ENCODE data around the gene PARP4.

DNA sequence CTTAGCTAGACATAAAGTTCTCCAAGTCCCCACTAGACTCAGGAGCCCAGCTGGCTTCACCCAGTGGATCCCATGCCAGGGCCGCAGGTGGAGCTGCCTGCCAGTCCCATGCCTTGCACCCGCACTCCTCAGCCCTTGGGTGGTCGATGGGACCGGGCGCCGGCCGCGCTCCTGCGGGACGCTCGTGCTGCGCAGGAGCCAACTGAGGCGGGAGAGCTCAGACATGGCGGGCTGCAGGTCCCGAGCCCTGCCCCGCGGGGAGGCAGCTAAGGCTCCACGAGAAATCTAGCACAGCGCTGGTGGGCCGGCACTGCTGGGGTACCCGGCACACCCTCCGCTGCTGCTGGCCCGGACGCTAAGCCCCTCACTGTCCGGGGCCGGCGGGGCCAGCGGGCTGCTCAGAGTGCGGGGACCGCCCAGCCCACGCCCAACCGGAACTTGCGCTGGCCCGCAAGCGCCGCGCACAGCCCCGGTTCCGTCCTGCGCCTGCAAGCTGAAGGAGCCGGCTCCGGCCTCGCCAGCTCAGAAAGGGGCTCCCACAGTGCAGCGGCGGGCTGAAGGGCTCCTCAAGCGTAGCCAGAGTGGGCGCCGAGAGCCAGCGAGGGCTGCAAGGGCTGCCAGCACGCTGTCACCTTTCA lies 5.8 kb downstream of the PARP4 start:
- TF ChIP-seq CTCF (IDR thresholded peaks at IDR 0.05; ENCODE audit: low read length) (no peak), EZH2 (IDR thresholded peaks at IDR 0.05; ENCODE audit: borderline replicate concordance, low read length) (no peak)

All from OCI-LY1 (cell line).